ENCODE measurements around the gene TAF1D.

Gene TAF1D

GRCh38 chr11:93718057-93718563, 23.2 kb downstream of the TAF1D start:
- no peak for DNase-seq

- no peak for DNase-seq
These were observed 23.8 kb downstream of the TAF1D start for GRCh38 chr11:93717501-93717900.

- DNase-seq, result no peak
These were observed 25.4 kb downstream of the TAF1D start for GRCh38 chr11:93715797-93716396.

- DNase-seq, result no peak
These were observed 28.6 kb downstream of the TAF1D start for GRCh38 chr11:93712678-93713077.

GRCh38 chr11:93710239-93710638, 31.1 kb downstream of the TAF1D start:
- DNase-seq, result no peak

GRCh38 chr11:93704237-93704636, 37.1 kb downstream of the TAF1D start:
- DNase-seq, result no peak

GRCh38 chr11:93700830-93701229, 40.5 kb downstream of the TAF1D start:
- no peak for DNase-seq

GRCh38 chr11:93697611-93698010, 43.7 kb downstream of the TAF1D start:
- no peak for DNase-seq

- DNase-seq, result no peak
These were observed 46.7 kb downstream of the TAF1D start for GRCh38 chr11:93694557-93694956.

- no peak for DNase-seq
These were observed 47.2 kb downstream of the TAF1D start for GRCh38 chr11:93694109-93694508.

GRCh38 chr11:93689240-93689639, 52.1 kb downstream of the TAF1D start:
- no peak for DNase-seq

GRCh38 chr11:93686812-93687211, 54.5 kb downstream of the TAF1D start:
- no peak for DNase-seq

- DNase-seq, result no peak
These were observed 55.1 kb downstream of the TAF1D start for GRCh38 chr11:93686226-93686625.

Measured in CD4-positive, alpha-beta T cell treated with Interleukin-17A for 4 hours (primary cell).